ENCODE measurements around the gene TOP3B. TPM values are rescaled to one million over a fixed set of nuclear protein-coding genes. Genes with fewer than 3 reads are reported as not detected.

Gene TOP3B
- total and polyA plus RNA-seq, 9 of the 15 experiments (the other 6 are each of a cell fraction or from before 2014, with no cell fraction given), result 3.0 to 188 (median 112) TPM

GRCh38 chr22:22014285-22014659, 31.7 kb upstream of the TOP3B start (continued):
- TF ChIP-seq CREB5 (CRISPR knock-in tag; IDR thresholded peaks at IDR 0.05) (no peak), ZNF124 (CRISPR knock-in tag; IDR thresholded peaks at IDR 0.05) (0 out of 2 replicates have a peak, but pooled peaks have one; percentile 38), SMC3 (conservative IDR thresholded peaks at IDR 0.05; ENCODE audit: insufficient read depth, low read depth, low read length) (no peak), ZNF12 (CRISPR knock-in tag; IDR thresholded peaks at IDR 0.05) (no peak), ZNF436 (CRISPR knock-in tag; IDR thresholded peaks at IDR 0.05) (0 out of 2 replicates have a peak, but pooled peaks have one; percentile 23), ZBED1 (IDR thresholded peaks at IDR 0.05) (no peak), HIVEP1 (CRISPR knock-in tag; IDR thresholded peaks at IDR 0.05) (0 out of 2 replicates have a peak, but pooled peaks have one; percentile 49), TFE3 (CRISPR knock-in tag; IDR thresholded peaks at IDR 0.05) (no peak), TFAM (CRISPR knock-in tag; conservative IDR thresholded peaks at IDR 0.05) (no peak), RNF2 (IDR thresholded peaks at IDR 0.05) (peak; percentile 67; the same call in 1 of the 2 replicates), IFI16 (CRISPR knock-in tag; IDR thresholded peaks at IDR 0.05) (peak; percentile 61; the same call in 1 of the 2 replicates)
